ENCODE data around the gene GULP1.
"Not testable (repeated sequence)": the region's sequence is repeated elsewhere in the genome, so short reads cannot be mapped to it uniquely, and the experiment has no call there.

Gene GULP1

GRCh38 chr2:188291617-188292347 is at the start of gene GULP1:
Gene GULP1 (plus strand): TSS chr2:188291874. CDS start chr2:188477703, 185,829 bp downstream.
- DNase-seq = no peak

GRCh38 chr2:188243381-188243780 is 48.3 kb upstream of the GULP1 start:
- DNase-seq = no peak

- DNase-seq = no peak
Observed at GRCh38 chr2:188244383-188244782, 47.3 kb upstream of the GULP1 start.

- no peak for DNase-seq
Observed at GRCh38 chr2:188245230-188245629, 46.4 kb upstream of the GULP1 start.

GRCh38 chr2:188248513-188248912 is 43.2 kb upstream of the GULP1 start:
- no peak for DNase-seq

GRCh38 chr2:188251034-188251433 is 40.6 kb upstream of the GULP1 start:
- no peak for DNase-seq

GRCh38 chr2:188256420-188256819 is 35.3 kb upstream of the GULP1 start:
- no peak for DNase-seq

GRCh38 chr2:188265315-188265714 is 26.4 kb upstream of the GULP1 start:
- DNase-seq = no peak

- no peak for DNase-seq
Observed at GRCh38 chr2:188267776-188268175, 23.9 kb upstream of the GULP1 start.

- DNase-seq = no peak
Observed at GRCh38 chr2:188269004-188269403, 22.7 kb upstream of the GULP1 start.

- DNase-seq = no peak
Observed at GRCh38 chr2:188272121-188272520, 19.6 kb upstream of the GULP1 start.

GRCh38 chr2:188274274-188274673 is 17.4 kb upstream of the GULP1 start:
- no peak for DNase-seq

- DNase-seq = no peak
Observed at GRCh38 chr2:188276255-188276654, 15.4 kb upstream of the GULP1 start.

- DNase-seq = no peak
Observed at GRCh38 chr2:188277786-188278185, 13.9 kb upstream of the GULP1 start.

GRCh38 chr2:188278388-188279092 is 13.1 kb upstream of the GULP1 start:
- DNase-seq = no peak

GRCh38 chr2:188279093-188279445 is 12.6 kb upstream of the GULP1 start:
- no peak for DNase-seq

- DNase-seq = no peak
Observed at GRCh38 chr2:188280811-188281222, 10.9 kb upstream of the GULP1 start.

- no peak for DNase-seq
Observed at GRCh38 chr2:188282907-188283306, 8.8 kb upstream of the GULP1 start.

- DNase-seq = not testable (repeated sequence)
Observed at GRCh38 chr2:188284251-188284650, 7.4 kb upstream of the GULP1 start.

GRCh38 chr2:188285049-188285448 is 6.6 kb upstream of the GULP1 start:
- no peak for DNase-seq

- no peak for DNase-seq
Observed at GRCh38 chr2:188285774-188286173, 5.9 kb upstream of the GULP1 start.

GRCh38 chr2:188291142-188291616 is 495 bp upstream of the GULP1 start:
- DNase-seq = no peak

- no peak for DNase-seq
Observed at GRCh38 chr2:188292348-188293239, 920 bp downstream of the GULP1 start.

Measured in NCI-H1436 treated with DMSO at 0.1 percent for 48 hours (cell line).